NCI-H1417 (cell line): ENCODE results near the gene CRYGN.

Source experiments
- DNase-seq, 3 experiments: peaks; one replicate each; lab custom pipeline; 2025; lab: John Stamatoyannopoulos, UW

The CRYGN gene

DNA sequence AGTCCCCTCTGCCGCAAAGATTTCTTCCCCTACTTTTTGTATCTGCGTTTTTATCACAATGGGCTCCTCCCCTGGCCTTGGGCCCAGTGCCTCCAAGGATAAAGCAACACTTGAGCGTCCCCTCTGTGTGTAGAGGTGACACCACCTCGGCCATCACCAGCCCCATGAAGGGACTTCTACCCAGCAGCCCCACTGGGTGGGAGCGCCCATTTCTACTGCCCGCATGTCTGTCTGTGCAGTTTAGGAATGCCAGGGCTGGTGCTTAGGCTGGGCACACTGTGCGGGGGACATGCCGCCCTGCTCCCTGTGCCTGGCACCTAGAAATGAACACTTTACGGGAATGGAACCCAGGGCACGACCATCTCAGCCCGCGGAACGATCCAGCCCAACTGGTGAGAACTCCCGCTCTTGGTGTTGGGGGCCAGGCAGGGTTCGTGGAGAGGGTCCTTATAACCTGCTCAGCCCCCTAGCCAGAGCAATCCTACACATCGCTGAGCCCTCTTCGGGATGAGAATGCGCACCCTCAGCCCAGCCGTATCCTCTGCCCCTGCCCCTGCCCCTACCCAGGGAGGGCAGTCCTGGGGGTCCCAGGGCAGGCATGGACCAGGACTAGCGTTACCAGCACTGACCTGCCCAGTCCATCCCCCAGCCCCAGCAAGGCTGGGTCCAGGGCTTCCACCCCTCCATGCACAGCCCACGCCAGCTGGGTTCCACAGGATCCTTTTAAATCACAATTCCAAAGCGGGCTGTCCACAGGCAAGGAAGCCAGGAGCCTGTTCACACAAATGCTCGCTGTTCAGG, 12.8 kb downstream of the CRYGN start:
- no peak for DNase-seq

DNA sequence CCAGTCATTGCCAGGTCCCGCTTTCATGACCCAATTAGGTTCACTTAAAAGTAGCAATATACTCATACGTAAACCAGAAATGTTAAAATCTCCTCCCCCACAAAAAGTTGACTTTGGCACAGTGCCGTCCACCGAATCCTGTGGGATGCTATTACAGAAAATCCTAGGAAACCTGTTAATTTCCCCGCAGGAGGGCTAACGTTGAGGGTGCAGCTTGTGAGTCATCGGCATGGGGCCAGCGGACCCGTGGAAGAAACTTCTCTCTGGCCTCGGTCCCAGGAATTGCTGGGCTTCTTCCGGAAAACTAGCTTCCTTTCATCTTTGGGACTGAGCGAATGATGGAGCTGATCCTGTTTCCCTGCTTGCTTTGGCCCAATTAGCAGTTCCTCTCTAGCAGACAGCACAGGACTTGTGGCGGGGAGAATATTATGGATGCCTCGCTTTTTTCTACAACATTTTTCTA, 13.5 kb downstream of the CRYGN start:
- DNase-seq = no peak

DNA sequence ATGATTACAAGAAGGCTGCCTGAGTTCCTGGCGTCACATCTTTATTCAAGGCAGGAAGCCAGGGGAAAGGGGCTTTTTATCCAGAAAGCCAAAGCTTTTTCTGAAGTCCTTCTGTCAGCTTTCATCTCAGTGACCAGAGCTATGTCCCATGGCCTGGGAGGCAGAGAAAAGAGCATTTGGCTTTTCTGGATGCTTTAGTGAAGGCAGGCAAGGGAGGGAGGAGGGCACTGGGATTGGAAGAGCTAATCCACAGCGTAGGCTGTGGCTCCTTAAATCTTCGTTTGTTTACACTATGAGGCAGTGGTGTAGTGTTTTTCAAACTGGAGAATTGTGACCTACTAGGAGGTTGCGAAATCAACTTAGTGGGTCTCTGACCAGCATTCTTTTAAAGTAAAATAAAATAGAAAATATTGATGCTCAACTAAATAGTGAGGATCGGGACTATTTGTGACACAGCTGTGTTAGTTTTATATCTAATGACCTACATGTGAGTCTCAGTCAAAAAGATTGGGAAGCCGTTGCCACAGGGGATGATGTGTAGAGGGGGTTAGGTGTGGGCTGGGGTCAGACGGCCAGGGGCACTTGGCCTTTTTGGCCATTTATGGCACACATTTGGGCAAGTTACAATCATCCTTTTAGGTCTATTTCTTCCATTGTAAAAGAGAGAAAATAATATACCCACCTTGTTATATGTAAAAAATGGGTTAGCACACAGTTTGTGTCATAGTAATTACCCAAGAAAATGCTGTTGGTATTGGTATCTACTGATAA, 14.1 kb downstream of the CRYGN start:
- DNase-seq = no peak

DNA sequence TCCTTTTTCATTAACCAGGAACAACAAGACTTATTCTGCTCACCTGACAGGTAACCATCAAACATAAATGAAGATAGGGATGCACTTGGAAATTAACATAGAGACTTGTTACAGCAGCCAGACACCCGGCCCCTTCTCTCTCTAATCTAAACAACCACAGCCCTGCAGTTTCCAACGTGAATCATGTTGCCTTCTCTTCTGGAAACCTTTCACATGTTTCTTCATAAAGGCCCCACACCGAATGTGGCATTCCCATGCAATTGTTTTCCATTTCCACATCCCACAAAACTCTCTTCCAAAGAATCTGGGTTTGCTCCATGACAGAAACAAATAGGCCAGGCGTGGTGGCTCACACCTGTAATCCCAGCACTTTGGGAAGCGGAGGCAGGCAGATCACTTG, 15.1 kb downstream of the CRYGN start:
- no peak for DNase-seq

DNA sequence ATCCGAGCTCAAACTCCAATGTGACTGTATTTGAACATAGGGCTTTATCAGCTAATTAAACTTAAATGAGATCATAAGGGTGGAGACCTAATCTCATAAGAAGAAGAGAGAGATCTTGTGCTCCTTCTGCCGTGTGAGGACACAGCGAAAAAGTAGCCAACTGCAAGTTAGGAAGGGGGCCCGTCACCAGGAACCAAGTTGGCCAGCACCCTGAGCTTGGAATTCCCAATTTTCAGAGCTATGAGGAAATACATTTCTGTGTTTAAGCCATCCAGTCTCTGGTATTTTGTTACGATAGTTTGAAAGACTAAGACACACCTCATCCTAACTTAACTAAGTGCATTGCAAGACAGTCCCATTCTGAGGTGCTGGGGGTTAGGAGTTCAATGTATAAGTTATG, 16.0 kb downstream of the CRYGN start:
- DNase-seq = no peak

DNA sequence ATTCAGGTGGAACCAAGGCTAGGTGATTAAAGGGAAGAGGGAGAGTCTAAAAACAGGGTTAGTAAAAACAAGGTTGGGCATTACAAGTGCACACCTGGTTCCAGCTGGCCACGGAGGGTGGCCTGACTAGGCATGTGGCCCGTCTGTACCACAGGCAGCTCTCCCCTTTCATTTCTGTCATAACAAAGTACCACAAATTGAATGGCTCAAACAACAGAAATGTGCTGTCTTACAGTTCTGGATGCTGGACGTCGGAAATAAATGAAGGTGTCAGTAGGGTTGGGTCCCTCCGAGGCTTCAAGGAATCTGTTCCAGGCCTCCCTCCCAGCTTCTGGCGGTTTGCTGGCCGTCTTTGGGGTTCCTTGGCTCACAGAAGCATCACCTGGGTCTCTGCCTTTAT, 16.7 kb downstream of the CRYGN start:
- DNase-seq = no peak

DNA sequence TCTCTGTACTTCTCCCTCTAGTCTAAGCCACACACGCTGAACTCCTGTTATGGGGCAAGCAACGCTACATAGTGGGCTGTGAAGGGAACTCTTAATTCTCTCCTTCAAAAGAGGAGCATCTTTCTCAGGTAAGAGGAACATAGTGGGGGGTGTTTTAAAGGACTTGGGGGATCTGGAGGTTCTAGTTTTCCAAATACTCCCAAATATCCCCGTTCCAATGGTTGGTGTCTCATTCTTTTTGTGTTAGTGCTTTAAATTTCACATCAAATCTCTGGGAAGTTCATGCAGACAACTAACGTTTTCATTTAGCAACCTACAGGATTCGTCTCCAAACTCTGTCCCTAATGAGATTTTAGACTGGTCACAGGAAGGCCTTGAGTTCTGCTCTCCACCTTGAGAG, 17.7 kb downstream of the CRYGN start:
- DNase-seq = no peak

DNA sequence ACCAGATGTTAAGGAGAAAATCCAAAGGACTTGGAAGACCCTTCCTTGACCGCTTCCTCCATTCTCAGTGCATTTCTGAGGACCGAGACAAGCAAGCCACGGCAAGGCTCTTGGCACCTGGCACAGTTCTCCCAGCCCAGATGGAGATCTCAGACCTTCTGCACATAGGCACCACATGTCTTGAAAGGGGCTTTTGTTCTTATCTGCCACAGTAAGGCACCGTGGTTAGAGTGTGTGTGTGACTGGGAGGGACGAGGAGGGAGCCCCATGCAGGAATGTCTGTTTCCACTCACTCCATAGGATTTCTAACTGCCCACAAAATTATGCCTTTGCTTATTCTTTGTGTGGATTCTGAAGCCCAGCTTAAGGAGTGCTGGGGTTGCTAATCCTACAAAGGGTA, 19.8 kb downstream of the CRYGN start:
- DNase-seq = no peak

DNA sequence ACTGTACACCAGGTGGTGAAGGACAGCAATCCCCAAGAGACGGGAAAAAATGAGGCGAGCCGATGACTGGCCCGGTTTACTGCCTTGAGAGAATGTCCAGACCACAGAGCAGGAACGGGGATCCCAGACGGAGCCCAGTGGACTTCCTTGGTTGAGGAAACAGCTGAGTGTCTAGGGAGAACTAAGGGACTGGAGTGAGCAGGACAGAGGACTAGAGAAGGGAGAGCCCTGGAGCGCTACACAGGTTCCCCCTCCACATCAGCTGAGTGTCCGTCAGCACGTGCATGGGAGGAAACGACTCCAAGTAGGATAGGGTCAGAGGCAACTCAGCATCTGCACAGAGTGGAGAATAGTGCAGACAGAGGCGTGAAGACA, 23.0 kb downstream of the CRYGN start:
- DNase-seq = peak in 2 of 3 experiments; percentile 10 to 32

DNA sequence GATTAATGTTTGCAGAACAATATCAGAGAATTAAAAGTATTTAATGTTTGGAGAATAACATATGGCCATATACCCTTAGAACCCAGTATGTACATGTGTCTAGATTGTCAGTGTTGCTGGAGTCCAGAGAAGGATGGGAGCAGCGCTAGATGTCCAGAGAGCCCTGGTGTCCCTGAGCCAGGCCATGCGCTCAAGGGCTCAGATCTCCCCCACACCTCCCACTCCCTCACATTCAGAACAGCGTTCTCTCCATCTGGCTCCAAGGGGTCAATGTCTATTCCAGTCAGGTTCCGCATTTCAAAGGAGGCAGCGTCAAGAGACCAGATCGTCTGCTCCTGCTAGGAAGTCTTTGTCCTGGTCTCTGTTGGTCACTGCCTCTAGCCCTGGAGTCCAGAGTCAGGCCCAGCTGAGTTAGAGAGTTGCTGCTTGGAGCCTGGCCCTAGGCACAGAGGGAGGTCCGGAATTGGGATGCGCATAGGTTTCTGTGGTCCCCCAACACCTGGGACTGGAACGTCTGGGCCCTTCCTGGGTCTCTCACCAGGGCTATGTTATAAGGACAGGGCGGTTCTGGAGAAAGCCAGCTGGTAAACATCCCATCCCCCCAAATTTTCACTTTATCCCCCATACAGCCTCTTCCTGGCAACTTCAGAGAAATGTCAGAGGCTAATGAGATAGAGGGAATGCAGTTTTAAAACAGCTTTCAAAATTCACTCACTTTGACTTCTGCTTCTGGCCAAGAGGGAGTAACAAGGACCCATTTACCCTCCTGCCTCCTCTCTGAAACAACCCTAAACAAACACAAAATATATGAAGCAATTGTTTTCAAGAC, 23.6 kb downstream of the CRYGN start:
- DNase-seq = no peak

DNA sequence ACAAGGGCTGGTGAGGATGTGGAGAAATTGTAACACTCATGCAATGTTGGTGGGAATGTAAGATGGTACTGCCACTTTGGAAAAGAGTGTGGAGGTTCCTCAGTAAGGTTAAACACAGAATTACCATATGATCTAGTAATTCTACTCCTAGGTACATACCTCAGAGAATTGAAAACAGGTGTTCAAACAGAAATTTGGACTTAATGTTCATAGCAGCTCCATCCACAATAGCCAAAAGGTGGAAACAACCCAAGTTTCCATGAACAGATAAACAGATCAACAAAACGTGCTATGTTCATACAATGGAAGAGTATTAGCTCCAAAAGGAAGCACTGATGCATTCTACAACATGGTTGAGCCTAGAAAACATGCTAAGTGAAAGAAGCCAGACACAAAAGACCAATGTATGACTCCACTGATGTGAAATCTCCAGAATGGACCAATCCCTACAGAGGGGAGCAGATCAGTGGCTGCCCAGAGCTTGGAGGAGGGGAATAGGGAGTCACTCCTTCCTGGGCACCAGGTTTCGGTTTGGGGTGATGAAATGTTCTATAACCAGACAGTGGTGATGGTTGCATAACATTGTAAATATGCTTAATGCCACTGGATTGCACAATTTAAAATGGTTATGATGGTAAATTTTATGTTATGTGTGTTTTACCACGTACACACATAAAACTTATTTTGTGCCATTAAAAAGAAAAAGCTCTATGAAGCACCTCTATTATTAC, 24.4 kb downstream of the CRYGN start:
- DNase-seq = peak in 1 of 3 experiments; percentile 9

DNA sequence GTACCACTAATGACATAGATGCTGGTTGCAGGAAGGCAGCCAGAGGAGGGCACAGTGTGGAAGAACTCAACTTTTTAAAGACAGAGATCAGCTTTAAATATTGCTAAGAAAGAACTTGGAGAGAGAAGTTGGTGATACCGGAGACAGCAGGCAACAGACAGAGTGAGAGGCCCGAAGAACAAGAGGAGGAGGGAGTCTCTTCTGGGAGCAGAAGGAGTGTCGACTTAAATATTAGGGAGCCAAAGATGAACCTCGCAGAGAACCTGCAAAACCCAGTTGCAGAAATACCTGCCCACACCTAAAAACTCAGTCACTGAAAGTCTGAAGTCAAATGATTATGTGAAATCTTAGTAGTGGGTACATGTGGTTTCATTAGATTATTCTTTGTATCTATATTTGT, 26.7 kb downstream of the CRYGN start:
- DNase-seq = no peak

DNA sequence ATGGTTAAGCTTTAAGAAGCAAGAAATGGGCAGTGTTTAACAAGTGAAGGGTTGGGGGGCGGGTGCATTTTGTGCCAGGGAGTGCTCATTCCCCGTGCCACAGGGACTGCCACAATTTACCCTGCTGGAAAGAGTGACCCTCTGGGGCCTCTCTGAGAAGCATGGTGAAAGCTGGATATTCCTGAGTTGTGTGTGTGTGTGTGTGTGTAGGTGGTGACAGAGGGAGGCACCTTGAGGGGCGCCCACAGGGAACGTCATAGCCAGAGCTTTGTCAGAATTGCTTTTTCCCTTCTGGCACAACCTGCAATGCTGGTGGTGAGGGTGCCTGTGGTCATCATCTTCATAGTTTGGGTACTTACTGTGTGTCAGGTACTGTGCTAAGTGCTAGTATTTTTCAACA, 27.6 kb downstream of the CRYGN start:
- DNase-seq = no peak

DNA sequence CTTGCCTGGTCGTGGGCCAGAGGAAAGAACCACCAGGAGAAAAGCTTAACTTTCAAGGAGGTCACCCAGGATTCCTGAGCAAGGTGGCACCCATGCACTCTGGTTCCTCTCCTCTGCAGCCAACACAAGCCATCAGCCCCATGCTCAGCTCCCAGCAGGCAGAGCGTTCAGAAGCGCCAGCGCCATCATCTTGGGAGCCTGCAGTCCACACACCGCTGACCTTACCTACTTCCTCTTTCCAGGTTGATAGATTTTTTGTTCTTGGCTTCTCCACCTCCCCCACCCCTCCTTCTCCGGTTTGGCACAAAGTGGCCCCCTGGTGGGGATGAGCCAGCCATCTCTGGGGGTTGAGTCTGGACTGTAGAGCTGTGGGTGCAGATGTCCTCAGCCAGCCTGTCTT, 28.4 kb downstream of the CRYGN start:
- DNase-seq = peak in 2 of 3 experiments; percentile 17 to 22

DNA sequence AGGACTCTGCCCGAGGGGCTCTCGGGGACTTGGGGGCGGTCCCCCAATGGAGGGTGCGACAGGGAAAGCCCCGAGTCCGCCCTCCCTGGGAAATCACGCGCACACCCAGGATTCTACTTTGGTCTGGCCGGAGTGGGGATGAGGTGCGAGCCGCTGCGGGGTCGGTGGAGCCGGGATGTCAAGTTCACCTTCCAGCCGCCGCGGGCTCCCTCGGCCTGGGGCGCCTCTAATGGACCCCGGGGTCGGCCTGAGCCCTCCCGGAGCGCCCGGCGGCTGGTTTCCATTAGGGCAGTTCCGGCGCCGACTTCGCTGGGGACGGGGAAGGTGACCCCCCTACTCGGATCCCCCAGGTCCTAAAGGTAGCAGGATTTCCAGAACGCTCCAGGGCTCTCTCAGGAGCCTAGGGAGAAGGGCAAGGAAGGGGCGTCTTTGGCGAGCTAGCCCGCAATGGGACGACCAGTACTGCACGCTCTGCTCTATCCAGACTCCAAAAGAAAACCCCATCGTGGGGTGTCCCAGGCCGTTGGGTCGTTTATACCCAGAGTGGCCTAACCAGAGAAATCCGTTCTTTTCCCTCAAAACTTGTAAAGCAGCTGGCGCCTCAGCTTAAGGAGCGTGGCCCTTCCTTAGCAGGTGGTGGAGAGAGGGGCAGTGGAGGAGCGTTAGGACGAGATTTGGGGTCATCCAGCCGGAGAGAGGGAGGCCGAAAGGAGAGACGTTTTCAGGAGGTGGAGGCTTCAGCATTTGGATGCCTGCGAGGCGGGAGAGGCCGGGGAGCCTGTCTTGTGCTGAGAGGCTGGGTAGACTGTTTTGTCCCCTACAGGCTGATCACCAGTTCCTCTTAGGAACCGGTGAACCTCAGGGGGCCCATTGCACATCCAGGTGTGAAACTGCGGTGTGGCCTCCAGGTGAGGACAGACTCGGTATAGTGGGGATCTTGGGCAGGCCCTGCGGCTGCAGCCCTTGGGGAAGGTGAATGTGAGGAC, 29.2 kb downstream of the CRYGN start:
- peak in 2 of 3 experiments; percentile 53 to 58 for DNase-seq

DNA sequence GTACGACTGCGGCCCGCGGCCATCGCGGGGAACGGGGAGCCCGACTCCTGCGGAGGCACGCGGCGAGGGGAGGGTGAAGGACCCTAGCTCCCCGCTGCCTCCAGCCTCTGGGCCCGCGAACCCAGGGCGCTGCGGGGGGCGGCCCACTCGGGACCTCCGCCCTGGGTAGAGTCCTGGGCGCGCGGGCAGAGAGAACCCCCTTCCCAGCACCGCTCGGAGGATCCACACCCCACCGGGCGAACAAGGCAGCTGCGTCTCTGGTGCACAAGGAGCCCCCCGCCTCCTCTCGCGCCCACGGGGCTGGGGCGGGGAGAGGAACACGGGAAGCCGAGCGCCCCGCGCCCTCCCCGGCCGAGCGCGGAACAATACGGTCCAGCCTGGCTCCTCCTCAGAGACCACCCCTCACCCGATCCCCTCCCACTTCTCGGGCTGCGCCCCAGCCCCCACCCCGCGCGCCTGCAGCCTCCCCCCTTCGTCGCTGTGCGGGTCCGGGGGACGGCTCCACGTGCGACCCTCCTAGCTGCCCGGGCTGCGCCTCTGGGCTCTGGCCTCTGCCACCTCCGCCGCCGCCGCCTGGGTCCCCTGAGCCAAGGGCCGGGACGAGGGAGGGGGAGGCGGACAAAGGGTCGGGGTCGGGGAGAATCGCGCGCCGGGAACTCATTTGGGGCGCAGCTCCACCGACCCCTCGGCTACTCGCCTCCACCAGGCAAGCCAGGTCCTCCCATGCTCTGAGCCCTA, 30.1 kb downstream of the CRYGN start, which contains the start of gene WDR86:
Gene WDR86, minus strand, starts transcription at position 372 of the 738 bp plus-strand sequence. CDS start 449 bp downstream, outside the sequence.
- peak in 2 of 3 experiments; percentile 54 to 61 for DNase-seq

DNA sequence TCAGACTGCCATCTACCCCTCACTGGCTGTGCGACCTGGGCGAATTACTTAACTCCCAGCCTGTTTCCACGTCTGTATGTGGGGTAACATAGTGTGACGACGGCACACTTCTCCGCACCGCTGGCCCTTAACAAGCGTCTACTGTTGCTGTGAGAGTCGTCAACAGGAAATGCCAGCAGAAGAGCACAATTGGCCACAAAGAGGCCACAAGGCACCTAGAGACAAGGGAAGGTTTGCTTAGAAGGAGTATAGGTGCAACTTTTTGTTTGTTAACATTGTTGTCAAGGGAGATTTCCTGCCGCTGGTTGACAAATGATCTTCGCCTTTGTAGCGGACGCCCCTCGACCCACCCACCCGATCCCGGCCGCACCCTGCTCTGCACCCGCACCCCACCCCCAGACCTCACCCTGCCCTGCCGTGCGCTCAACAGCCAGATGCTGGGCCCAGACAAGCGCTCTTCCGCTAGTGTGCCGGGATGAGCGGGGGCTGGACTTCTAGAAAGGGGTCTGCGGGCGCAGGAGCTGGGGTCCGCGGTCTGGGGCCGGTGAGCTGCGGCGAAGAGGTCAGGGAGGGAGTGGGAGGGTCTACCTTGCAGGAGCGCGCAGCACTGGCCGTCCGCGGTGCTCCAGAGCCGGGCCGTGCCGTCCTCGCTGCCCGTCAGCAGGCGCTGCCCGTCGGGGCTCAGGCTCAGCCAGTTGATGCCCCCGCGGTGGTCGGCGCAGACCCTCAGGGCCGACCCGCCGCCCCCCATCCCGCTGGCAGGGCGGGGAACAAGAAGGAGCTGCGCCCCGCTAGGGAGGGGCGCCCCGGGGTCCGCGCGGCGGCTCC, 30.9 kb downstream of the CRYGN start:
- DNase-seq = peak in 2 of 3 experiments; percentile 43 to 44

DNA sequence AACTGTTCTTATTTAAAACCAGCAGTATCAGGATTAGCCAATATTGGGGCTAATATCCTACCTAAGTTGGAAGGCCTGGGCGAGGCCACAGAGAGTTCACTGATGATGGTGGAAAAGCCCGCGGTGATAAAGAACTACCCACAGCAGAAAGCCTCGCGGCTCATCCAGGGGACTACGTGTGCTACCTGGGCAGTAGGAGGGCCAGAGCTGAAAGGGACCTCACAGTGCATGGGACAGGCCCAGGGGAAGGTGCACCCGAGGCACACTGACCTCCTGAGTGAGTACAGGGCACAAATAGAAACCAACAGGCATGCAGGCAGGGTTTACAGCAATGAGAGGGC, 31.5 kb downstream of the CRYGN start:
- DNase-seq = no peak
